Activated CD4-positive, alpha-beta memory T cell treated with anti-CD3 and anti-CD28 coated beads for 36 hours (primary cell): ENCODE measurements around the gene MARCKS. TPM values are rescaled to one million over a fixed set of nuclear protein-coding genes. Genes with fewer than 3 reads are reported as not detected.

Experiments
- total RNA-seq, 2 experiments: library from RNA; stranded (reverse); gene quantifications; one replicate each; pipeline ENCODE4 v1.2.3, GENCODE V29; 2021

Gene MARCKS
- total RNA-seq, 2 experiments from 2014 or later: 0.07 to 0.15 TPM

Other genes with a start within 250 kb of the MARCKS start
- gene HDAC2, start 113.8 kb downstream of the MARCKS start, total RNA-seq: 10 to 100 TPM; 93.7 to 95.1 TPM